Measurements from ENCODE around the gene MAD1L1.
"Not testable (repeated sequence)": the region's sequence is repeated elsewhere in the genome, so short reads cannot be mapped to it uniquely, and the experiment has no call there.

MAD1L1 gene

GRCh38 chr7:1815551-1816281, 417.0 kb downstream of the MAD1L1 start:
- DNase-seq, result not testable (repeated sequence)

DNA sequence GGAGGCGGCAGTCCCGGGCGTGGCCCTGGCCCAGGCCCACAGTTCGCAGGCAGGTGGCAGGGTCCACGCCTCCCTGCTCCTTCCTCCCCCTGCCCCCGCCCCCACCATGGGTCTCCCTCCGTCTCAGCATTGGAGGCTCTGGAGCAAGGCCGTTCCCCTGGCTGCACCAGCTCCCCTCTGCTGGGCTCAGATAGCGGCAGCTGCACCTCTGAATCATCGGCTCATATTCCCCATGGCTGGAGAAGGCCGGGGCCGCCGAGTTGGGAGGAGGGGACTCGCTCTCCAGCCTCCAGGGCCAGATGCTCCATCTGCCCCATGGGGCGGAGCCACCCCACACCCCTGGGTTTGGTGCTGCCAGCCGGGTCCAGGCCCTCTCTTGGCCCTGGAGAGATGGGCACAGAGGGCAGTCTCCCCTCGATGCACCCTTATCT, 417.7 kb downstream of the MAD1L1 start:
- no peak for DNase-seq

GRCh38 chr7:1814089-1814811, 418.5 kb downstream of the MAD1L1 start:
- no peak for DNase-seq

- DNase-seq, result no peak
Measured at GRCh38 chr7:1813394-1814088, 419.2 kb downstream of the MAD1L1 start.

GRCh38 chr7:1812509-1813393, 420.0 kb downstream of the MAD1L1 start:
- DNase-seq, result peak; percentile 21

DNA sequence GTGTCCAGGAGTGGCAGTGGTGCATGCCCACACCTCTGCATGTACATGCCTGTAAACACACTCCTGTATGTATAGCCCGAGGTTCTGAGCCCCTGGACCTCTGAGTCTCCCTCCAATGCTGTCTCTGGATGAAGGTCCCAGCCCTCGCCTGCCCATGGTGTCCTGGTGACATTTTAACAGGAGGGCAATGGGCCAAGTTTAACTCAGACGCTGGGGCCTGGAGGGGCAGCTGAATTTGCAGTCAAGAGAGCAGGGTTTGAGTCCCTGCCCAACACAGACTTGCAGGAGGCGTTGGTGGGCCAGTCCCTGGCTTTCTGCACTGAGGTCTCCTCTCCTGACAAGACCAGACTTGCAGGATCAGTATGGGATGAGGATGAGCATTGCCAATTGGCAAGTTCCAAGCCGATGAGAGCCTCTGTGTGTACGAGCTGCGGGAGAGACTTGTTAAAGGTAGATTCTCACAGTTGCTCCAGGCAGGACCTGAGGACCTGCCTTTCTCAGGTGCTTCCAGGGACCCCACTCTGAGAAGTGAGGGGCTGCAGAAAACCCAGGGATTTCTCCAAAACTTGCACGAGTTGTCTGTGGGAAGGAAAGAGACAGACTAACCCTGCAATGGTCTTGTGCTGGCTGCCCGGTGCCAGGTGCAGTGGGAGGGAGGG, 420.8 kb downstream of the MAD1L1 start:
- no peak for DNase-seq

DNA sequence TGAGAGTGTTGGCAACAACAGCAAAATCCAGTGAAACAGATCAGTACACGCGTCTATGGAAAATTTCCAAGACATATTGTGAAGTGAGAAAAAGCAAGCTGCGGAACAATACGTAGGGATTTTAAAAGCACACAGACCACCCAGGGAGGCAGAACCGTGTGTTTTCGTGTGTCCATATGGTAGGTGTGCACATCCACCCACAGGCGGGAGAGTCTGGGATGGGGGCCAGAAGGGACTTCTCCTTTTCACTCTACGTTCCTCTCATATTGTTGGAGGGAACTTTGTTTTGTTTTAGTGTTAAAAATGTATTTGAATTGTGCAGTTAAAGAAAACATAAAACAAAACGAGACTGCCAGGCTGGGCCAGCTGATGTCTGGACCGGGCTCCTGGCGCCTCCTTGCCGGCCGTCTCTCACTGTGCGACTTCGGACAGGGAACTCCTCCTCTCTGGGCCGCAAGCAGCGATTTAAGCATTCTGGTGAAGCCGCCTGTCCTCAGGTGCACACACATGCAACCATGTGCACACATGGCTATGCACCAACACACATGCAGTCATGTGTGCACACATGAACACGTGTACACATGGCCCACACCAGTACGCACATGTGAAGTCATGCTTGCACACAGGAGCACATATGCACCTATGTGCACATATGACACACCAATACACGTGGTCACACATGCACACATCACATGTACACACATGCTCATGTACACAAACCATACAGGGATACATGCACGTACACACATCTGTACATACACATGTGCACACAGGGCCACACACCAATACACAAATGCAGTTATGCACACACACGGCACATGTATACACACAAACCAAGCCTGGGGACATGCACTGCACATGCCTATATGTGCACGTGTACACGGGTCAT, 421.5 kb downstream of the MAD1L1 start:
- no peak for DNase-seq

GRCh38 chr7:1810521-1810920, 422.2 kb downstream of the MAD1L1 start:
- DNase-seq, result no peak

- no peak for DNase-seq
Measured at GRCh38 chr7:1809601-1810258, 423.0 kb downstream of the MAD1L1 start.

DNA sequence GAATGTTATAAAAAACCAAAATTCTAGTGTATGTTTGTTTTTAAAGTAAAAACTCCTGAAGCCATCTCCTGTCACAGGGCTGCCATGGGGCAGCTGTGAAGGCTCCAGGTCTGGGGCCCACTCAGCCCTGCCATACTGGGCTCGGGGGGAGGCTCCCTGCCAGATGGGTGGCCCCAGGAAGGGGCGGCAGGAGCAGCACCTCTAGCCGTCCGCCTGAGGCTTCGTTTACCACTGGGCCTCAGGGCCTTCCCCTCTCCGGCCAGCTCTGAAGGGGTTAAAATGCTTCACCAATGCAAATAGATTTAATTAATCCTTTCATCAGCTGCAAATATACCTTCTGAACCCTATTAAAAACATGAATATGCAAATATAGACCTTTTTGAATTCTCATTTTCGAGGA, 423.7 kb downstream of the MAD1L1 start:
- DNase-seq, result no peak

- DNase-seq, result no peak
Measured at GRCh38 chr7:1807821-1808600, 424.7 kb downstream of the MAD1L1 start.

GRCh38 chr7:1806354-1806753, 426.4 kb downstream of the MAD1L1 start:
- no peak for DNase-seq

DNA sequence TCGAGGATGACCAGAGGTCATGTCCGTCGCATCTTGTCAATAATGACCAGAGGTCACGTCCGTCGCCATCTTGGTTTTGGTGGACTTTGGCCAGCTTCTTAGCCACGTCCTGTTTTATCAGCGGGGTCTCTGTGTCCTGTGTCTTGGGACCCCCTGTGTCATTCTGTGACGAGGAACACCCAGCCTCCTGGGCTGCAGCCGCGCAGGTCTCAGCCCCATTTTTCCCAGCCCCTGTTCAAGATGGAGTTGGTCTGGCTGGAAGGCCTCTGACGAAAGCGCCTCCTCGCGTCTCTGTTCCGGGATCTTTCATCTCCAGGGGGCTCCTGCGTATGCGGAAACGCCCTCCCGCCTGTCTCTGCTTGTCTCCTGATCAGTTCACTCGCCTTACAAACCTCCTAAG, 428.4 kb downstream of the MAD1L1 start:
- DNase-seq, result no peak

DNA sequence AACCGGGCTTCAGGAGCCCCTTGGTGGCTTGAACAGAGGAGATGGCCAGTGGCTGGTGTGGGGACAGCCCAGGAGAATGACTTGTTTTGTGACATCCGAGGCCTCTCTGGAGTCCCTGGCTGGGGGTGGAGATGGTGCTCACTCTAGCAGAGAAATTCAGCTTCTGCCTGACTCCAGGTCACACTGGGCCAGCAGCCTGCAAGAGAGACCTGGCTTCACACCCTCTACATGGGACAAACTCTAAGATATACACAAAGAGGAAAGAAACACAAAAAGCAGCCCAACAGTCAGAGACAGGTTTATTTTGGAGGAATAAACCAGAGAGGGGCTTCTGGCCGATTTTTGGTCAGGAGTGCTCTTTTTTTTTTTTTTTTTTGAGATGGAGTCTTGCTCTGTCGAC, 429.8 kb downstream of the MAD1L1 start:
- DNase-seq, result no peak

- no peak for DNase-seq
Measured at GRCh38 chr7:1800902-1801301, 431.8 kb downstream of the MAD1L1 start.

DNA sequence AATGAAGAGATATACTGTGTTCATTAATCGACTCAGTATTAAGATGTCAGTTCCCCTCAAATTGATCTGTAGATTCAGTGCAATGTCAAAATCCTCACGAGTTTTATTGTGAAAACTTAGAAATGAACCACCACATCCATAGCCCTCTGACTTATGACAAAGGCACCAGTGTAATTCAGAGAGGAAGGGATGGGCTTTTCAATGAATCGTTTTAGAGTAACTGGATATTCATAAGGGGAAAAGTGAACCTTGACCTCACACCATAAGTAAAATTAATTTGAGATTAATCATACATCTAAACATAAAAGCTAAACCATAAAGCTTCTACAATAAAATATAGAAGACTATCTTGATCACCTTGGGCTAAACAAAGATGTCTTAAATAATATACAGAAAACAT, 434.6 kb downstream of the MAD1L1 start:
- DNase-seq, result no peak

DNA sequence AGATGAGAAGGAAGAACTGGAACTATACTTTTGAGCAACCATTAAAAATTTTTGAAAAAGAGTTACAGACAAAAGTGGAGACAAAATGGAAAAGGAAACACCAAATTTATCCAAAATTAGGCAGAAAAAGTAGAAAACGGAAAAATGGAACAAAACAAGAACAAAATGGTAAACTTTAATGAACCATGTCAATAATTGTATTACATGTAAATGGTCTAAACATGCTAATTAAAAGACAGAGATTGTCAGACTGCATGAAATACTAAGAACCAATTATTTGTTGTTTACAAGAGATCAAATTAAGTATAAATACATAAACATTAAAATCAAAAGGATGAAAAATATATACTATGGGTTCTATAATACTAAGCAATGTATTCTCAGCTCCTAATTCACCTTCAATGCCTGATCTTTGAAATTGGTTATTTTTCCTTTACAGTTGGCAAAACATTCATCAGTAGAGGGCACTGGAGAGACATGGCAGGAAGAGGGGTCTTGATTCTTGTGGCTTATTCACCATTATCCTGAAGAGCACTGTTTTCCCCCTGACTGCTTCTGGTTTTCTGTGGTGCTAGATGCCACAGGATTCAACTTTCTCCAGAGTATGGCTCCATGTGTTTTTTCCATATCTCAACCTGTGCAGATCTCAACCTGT, 437.7 kb downstream of the MAD1L1 start:
- DNase-seq, result no peak

DNA sequence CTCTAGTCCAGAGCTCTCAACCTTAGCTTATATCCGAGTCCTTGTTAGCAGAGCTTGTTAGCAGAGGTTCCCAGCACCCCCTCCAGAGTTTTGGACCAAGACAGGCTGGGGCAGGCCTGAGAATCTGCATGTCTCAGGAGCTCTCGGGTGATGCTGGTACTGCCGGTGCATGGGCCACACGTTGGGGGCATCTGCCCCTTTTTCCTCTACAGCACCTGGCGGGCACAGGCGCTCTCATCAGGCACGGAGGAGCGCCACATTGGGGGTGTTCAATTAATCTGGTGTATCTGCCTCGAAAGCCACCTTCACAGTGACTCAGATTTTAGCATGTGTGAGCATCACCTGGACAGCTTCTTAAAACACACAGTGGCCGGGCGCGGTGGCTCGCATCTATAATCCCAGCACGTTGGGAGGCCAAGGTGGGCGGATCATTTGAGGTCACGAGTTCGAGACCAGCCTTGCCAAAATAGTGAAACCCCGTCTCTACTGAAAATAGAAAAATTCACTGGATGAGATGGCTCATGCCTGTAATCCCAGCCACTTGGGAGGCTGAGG, 445.0 kb downstream of the MAD1L1 start:
- DNase-seq, result no peak

DNA sequence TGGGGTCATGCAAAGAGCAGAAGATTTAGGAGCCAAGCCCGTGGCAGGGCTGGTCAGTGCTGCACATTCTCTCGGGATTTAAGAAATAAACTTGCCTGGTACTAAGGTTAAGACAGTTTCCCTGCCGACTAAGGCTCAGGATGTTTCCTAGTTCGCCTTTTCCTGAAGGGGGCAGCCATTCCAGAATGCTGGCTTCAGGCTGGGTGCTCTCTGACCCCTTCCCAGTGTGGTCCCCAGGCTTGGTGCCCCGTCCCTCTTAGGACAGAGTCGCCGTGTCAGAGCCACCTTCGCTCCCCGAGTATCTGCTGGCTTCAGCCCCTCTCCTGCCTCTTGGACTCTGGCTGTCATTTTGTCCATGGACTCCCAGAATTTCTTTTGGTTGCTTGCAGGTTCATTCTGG, 445.5 kb downstream of the MAD1L1 start:
- no peak for DNase-seq

Data from CD4-positive, alpha-beta T cell treated with Interleukin-10 for 1 hour (primary cell).